Measurements from ENCODE around the gene SYT12.

DNA sequence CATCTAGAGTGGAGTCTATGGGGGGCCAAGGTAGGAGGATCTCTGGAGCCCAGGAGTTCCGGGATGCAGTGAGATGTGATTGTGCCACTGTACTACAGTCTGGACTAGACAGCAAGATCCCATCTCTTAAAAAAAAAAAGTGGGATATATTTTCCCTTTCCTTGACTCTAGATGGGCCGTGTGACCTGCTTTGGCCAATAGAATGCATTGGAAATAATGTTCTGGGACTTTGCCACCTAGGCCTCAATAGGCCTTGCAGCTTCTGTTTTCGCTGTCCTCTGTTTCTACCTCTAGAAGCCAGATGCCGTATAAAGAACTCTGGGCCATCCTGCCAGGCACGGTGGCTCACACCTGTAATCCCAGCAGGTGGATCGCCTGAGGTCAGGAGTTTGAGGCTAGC lies 44.2 kb upstream of the SYT12 start:
- TF ChIP-seq, protein P1, sequence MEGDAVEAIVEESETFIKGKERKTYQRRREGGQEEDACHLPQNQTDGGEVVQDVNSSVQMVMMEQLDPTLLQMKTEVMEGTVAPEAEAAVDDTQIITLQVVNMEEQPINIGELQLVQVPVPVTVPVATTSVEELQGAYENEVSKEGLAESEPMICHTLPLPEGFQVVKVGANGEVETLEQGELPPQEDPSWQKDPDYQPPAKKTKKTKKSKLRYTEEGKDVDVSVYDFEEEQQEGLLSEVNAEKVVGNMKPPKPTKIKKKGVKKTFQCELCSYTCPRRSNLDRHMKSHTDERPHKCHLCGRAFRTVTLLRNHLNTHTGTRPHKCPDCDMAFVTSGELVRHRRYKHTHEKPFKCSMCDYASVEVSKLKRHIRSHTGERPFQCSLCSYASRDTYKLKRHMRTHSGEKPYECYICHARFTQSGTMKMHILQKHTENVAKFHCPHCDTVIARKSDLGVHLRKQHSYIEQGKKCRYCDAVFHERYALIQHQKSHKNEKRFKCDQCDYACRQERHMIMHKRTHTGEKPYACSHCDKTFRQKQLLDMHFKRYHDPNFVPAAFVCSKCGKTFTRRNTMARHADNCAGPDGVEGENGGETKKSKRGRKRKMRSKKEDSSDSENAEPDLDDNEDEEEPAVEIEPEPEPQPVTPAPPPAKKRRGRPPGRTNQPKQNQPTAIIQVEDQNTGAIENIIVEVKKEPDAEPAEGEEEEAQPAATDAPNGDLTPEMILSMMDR (IDR thresholded peaks at IDR 0.05; ENCODE audit: low read depth, low read length), result no peak
- no peak for TF ChIP-seq EZH2phosphoT487 (IDR thresholded peaks at IDR 0.05; ENCODE audit: low read depth)

Measured in OCI-LY3 (cell line).